SK-N-SH (cell line): ENCODE results near the gene ABRACL. TPM values are rescaled to one million over a fixed set of nuclear protein-coding genes. Genes with fewer than 3 reads are reported as not detected.

Experiments used
- CTCF ChIA-PET: fragments of 300-600, 350-600 bp; formaldehyde crosslinking; extraction: SDS; loops from one replicate; lab custom pipeline; 2021; lab: Yijun Ruan, JAX
- POLR2A ChIA-PET: fragments of 350-600 bp; sonication (Branson Sonifier 250); formaldehyde crosslinking; extraction: SDS; loops from one replicate; lab custom pipeline; 2020; ENCODE audit warnings: antibody characterized with exemption, inconsistent platforms; lab: Yijun Ruan, JAX
- DNase-seq: peaks from one replicate; pipeline ENCODE4 v3.0.0; 2012
- H2AFZ ChIP-seq: fragments of 200-600 bp; sonication (generic); 2 replicates; pipeline ENCODE4 v1.8.1; 2016; ENCODE audit warnings: antibody characterized with exemption, mild to moderate bottlenecking, low read depth
- H3F3A ChIP-seq: fragments of 200-600 bp; sonication (generic); replicated peaks from 2 replicates; pipeline ENCODE3; 2016; ENCODE audit warnings: antibody characterized with exemption, mild to moderate bottlenecking; ENCODE audit not compliant: insufficient read depth
- H3K27ac ChIP-seq, 2 experiments: fragments of 200-500 bp in 1 of 2; fragments of 200-600 bp in 1 of 2; sonication (Bioruptor generic) in 1 of 2; sonication (generic), shearing (Covaris generic) in 1 of 2; 2 replicates each; pipeline versions ENCODE4 v1.5.1 to v1.6.1; 2014 to 2016; ENCODE audit warnings: low read depth in 2 of 2, inconsistent platforms in 1 of 2, low read length in 1 of 2, mild to moderate bottlenecking in 1 of 2, mixed read lengths in 1 of 2
- H3K27me3 ChIP-seq: fragments of 200-600 bp; sonication (generic), shearing (Covaris generic); 2 replicates; pipeline ENCODE4 v1.6.1; 2016; ENCODE audit warnings: mixed run types; ENCODE audit not compliant: insufficient read depth
- H3K36me3 ChIP-seq, 2 experiments: fragments of 200-500 bp in 1 of 2; fragments of 200-600 bp in 1 of 2; sonication (Bioruptor generic) in 1 of 2; sonication (generic) in 1 of 2; replicated peaks in 1 of 2; 2 replicates each; pipeline versions ENCODE3 to v1.5.1; 2014 to 2016; ENCODE audit warnings: low read length in 1 of 2, mild to moderate bottlenecking in 1 of 2; ENCODE audit not compliant: insufficient read depth in 2 of 2, control insufficient read depth in 1 of 2
- H3K4me1 ChIP-seq, 2 experiments: fragments of 200-500 bp in 1 of 2; fragments of 200-600 bp in 1 of 2; sonication (Bioruptor generic) in 1 of 2; sonication (generic), shearing (Covaris generic) in 1 of 2; 2 replicates each; pipeline versions ENCODE4 v1.5.1 to v1.6.1; 2014 to 2016; ENCODE audit warnings: low read depth in 1 of 2, low read length in 1 of 2, mixed run types in 1 of 2; ENCODE audit not compliant: insufficient read depth in 2 of 2, control insufficient read depth in 1 of 2
- H3K4me2 ChIP-seq: fragments of 200-600 bp; sonication (generic), shearing (Covaris generic); 2 replicates; pipeline ENCODE4 v1.6.1; 2017; ENCODE audit warnings: mixed run types
- H3K4me3 ChIP-seq, 2 experiments: fragments of 200-500 bp in 1 of 2; fragments of 200-600 bp in 1 of 2; sonication (Bioruptor generic) in 1 of 2; sonication (generic), shearing (Covaris generic) in 1 of 2; 2 replicates each; pipeline versions ENCODE4 v1.5.1 to v1.8.1; 2014 to 2016; ENCODE audit warnings: low read depth in 2 of 2, inconsistent platforms in 1 of 2, low read length in 1 of 2, mild to moderate bottlenecking in 1 of 2, mixed read lengths in 1 of 2, moderate library complexity in 1 of 2
- H3K79me2 ChIP-seq: fragments of 200-600 bp; sonication (generic); 2 replicates; pipeline ENCODE4 v1.8.1; 2017; ENCODE audit warnings: mild to moderate bottlenecking; ENCODE audit not compliant: insufficient read depth
- H3K9ac ChIP-seq: fragments of 200-600 bp; sonication (generic); 2 replicates; pipeline ENCODE4 v1.6.1; 2017; ENCODE audit warnings: mixed run types
- H3K9me2 ChIP-seq: fragments of 200-600 bp; sonication (generic); 2 replicates; pipeline ENCODE4 v1.6.1; 2017; ENCODE audit warnings: mixed run types
- H3K9me3 ChIP-seq: fragments of 200-600 bp; sonication (generic); 2 replicates; pipeline ENCODE4 v1.6.1; 2017; ENCODE audit warnings: mixed run types, mild to moderate bottlenecking, moderate library complexity
- H4K20me1 ChIP-seq: fragments of 200-600 bp; sonication (generic); 2 replicates; pipeline ENCODE4 v1.6.1; 2017; ENCODE audit warnings: mild to moderate bottlenecking, mixed run types; ENCODE audit not compliant: insufficient read depth
- EP300 ChIP-seq, 2 experiments: IDR thresholded peaks; 2 replicates each; pipeline versions ENCODE4 v1.4.0 to v1.6.1; 2012; ENCODE audit warnings: borderline replicate concordance in 1 of 2, low read depth in 1 of 2, low read length in 1 of 2
- FOSL2 ChIP-seq: IDR thresholded peaks from 2 replicates; pipeline ENCODE4 v1.4.0; 2012; ENCODE audit warnings: low read depth, mild to moderate bottlenecking, moderate library complexity, borderline replicate concordance
- IRF3 ChIP-seq: fragments of 150-350 bp; IDR thresholded peaks from 2 replicates; pipeline ENCODE4 v1.6.1; 2016; ENCODE audit warnings: mild to moderate bottlenecking, low read depth, low read length
- MAX ChIP-seq: IDR thresholded peaks from 2 replicates; pipeline ENCODE4 v1.4.0; 2012; ENCODE audit warnings: low read depth
- NRF1 ChIP-seq: IDR thresholded peaks from 2 replicates; pipeline ENCODE4 v1.6.1; 2012; ENCODE audit warnings: low read depth, mild to moderate bottlenecking, low read length
- RFX5 ChIP-seq: IDR thresholded peaks from 2 replicates; pipeline ENCODE4 v1.6.1; 2012; ENCODE audit warnings: mild to moderate bottlenecking, improper control_type of control experiment, low read length
- SIN3A ChIP-seq: IDR thresholded peaks from 2 replicates; pipeline ENCODE4 v1.6.1; 2012; ENCODE audit warnings: low read depth, mild to moderate bottlenecking, low read length, moderate library complexity, borderline replicate concordance
- SMC3 ChIP-seq: IDR thresholded peaks from 2 replicates; pipeline ENCODE4 v1.6.1; 2012; ENCODE audit warnings: low read depth, low read length, improper control_type of control experiment
- TAF1 ChIP-seq: IDR thresholded peaks from 2 replicates; pipeline ENCODE4 v1.6.1; 2012; ENCODE audit warnings: low read depth, mild to moderate bottlenecking, low read length, moderate library complexity, borderline replicate concordance
- USF1 ChIP-seq: IDR thresholded peaks from 2 replicates; pipeline ENCODE4 v1.4.0; 2012; ENCODE audit warnings: low read depth, borderline replicate concordance
- WGBS: methylation state at CpG from one replicate; pipeline ENCODE4 v1.1.6; 2017; ENCODE audit warnings: low lambda C conversion rate; 5-methylcytosine and 5-hydroxymethylcytosine counted together
- polyA plus RNA-seq, 3 experiments: library from polyadenylated mRNA; depleted of rRNA; stranded (reverse); fragments of >200 nt; gene quantifications; 2 replicates each; pipeline ENCODE4 v1.2.3, GENCODE V29; 2012
- TF ChIP-seq, protein P1 (sequence below): fragments of 150-350 bp; IDR thresholded peaks from 2 replicates; pipeline ENCODE4 v1.6.1; 2017; ENCODE audit warnings: antibody characterized with exemption, low read length, low read depth, borderline replicate concordance
- TF ChIP-seq, protein P2 (sequence below): IDR thresholded peaks from 2 replicates; pipeline ENCODE4; 2012
- TF ChIP-seq, protein P3 (sequence below): fragments of 200-600 bp; sonication (generic); IDR thresholded peaks from 2 replicates; pipeline ENCODE4 v1.6.1; 2017; ENCODE audit warnings: antibody characterized with exemption, mild to moderate bottlenecking, moderate library complexity

The ABRACL gene
- polyA plus RNA-seq, 1 of the 3 experiments (the other 2 are of a cell fraction) = 22.9 TPM

DNA sequence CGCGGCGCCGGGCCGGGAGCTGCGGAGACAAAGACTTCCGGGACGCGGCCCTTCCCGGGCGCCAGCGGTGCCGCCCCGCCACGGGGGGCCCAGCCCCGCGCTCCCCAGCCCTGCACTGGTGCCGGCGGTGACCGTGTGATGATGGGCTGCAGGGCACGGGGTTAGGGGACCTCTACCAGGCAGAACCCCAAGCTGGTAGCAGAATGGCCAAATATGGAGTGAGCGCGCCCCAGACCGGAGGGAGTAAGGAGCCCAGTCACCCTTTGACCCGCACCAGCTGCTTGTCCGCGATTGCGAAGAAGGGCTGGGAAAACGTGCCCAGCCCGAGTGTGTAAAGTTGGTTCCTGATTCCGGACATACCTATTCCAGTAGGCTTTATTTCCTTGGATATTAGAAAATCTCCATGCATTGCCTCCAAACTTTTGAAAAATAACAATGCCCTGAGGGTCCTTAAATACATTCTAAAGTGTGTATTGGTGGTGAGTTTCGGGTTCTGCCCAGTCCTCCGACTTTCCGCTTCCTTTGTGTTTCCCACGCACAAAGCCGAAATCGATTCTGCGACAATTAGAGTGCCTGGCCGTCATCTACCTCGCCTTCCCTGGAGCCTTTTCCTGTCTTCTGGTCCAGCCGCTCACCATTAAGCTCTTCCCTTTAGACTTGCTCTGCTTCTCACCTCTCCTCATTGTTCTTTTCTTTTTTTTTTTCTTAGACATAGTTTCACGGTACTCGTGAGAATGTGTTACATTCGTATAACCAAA, 1.1 kb downstream of the ABRACL start:
- Histone ChIP-seq H4K20me1 (no peaks in the 10 kb centered on the region), H3K4me2 (peak overlapping the region; percentile 86), H3F3A (no peaks in the 10 kb centered on the region), H3K36me3 (peaks cover 0 to 1% of the 10 kb centered on the region in 2 experiments), H3K27ac (peak overlapping the region in 1 of 2 experiments; percentile 70; a peak in 1 of 4 replicates), H2AFZ (peak overlapping the region; percentile 93), H3K27me3 (no peaks in the 10 kb centered on the region), H3K79me2 (peaks cover 24% of the 10 kb centered on the region), H3K9ac (peak overlapping the region; percentile 83), H3K4me3 (peak overlapping the region; percentile 88 to 94), H3K9me3 (no peaks in the 10 kb centered on the region), H3K9me2 (no peaks in the 10 kb centered on the region), H3K4me1 (peaks cover 7 to 12% of the 10 kb centered on the region in 2 experiments; a peak in 3 of 4 replicates)
- POLR2A ChIA-PET = interaction anchor here (0.6 kb wide), 1 partner anchor 11 kb away, joined by 3 read pairs; no protein-coding TSS in a partner anchor
- WGBS = 62% methylated on average over 16 of the region's 44 CpGs
- no peak for DNase-seq
- CTCF ChIA-PET = interaction anchor here (0.6 to 1.8 kb wide), 4 partner anchors 8 to 109 kb away, joined by 3 to 6 read pairs (median 3); partner anchors contain the start of gene REPS1
- TF ChIP-seq, protein P1, sequence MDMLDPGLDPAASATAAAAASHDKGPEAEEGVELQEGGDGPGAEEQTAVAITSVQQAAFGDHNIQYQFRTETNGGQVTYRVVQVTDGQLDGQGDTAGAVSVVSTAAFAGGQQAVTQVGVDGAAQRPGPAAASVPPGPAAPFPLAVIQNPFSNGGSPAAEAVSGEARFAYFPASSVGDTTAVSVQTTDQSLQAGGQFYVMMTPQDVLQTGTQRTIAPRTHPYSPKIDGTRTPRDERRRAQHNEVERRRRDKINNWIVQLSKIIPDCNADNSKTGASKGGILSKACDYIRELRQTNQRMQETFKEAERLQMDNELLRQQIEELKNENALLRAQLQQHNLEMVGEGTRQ = no peak
- TF ChIP-seq RFX5 (0 out of 2 replicates have a peak, but pooled peaks have one; percentile 7), SIN3A (no peak), MAX (no peak)

GRCh38 chr6:139030228-139030963, 1.9 kb downstream of the ABRACL start:
- peak overlapping the region; percentile 83; the same call in 1 of the 2 replicates for H3K9ac ChIP-seq
- H4K20me1 ChIP-seq = no peaks in the 10 kb centered on the region
- H3K79me2 ChIP-seq = peaks cover 24% of the 10 kb centered on the region
- no peak for DNase-seq
- no peak for TF ChIP-seq USF1
- TF ChIP-seq SMC3 = no peak
- TF ChIP-seq, protein P1 = no peak
- TF ChIP-seq TAF1 = no peak
- TF ChIP-seq, protein P2, sequence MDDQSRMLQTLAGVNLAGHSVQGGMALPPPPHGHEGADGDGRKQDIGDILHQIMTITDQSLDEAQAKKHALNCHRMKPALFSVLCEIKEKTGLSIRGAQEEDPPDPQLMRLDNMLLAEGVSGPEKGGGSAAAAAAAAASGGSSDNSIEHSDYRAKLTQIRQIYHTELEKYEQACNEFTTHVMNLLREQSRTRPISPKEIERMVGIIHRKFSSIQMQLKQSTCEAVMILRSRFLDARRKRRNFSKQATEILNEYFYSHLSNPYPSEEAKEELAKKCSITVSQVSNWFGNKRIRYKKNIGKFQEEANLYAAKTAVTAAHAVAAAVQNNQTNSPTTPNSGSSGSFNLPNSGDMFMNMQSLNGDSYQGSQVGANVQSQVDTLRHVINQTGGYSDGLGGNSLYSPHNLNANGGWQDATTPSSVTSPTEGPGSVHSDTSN = no peak
- TF ChIP-seq NRF1 = no peak
- no peak for TF ChIP-seq FOSL2
- TF ChIP-seq EP300 (IDR thresholded peaks at IDR 0.05; ENCODE audit: borderline replicate concordance in 1 of 2, low read depth in 1 of 2, low read length in 1 of 2) = no peak
- no peak for TF ChIP-seq RFX5
- no peak for TF ChIP-seq IRF3
- TF ChIP-seq, protein P3, sequence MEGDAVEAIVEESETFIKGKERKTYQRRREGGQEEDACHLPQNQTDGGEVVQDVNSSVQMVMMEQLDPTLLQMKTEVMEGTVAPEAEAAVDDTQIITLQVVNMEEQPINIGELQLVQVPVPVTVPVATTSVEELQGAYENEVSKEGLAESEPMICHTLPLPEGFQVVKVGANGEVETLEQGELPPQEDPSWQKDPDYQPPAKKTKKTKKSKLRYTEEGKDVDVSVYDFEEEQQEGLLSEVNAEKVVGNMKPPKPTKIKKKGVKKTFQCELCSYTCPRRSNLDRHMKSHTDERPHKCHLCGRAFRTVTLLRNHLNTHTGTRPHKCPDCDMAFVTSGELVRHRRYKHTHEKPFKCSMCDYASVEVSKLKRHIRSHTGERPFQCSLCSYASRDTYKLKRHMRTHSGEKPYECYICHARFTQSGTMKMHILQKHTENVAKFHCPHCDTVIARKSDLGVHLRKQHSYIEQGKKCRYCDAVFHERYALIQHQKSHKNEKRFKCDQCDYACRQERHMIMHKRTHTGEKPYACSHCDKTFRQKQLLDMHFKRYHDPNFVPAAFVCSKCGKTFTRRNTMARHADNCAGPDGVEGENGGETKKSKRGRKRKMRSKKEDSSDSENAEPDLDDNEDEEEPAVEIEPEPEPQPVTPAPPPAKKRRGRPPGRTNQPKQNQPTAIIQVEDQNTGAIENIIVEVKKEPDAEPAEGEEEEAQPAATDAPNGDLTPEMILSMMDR = no peak
- peak overlapping the region; percentile 86 for H3K4me2 ChIP-seq
- H2AFZ ChIP-seq = peak overlapping the region; percentile 93; the same call in 1 of the 2 replicates
- H3K36me3 ChIP-seq = peaks cover 0 to 7% of the 10 kb centered on the region in 2 experiments
- H3K4me3 ChIP-seq = peak overlapping the region in 1 of 2 experiments; percentile 88; a peak in 1 of 4 replicates
- ChIA-PET POLR2A (no interaction called here), CTCF (interaction anchor here (0.6 to 1.8 kb wide), 3 partner anchors 16 to 109 kb away, joined by 3 to 6 read pairs (median 3); partner anchors contain the start of gene REPS1)
- no peaks in the 10 kb centered on the region for H3K27me3 ChIP-seq
- H3K27ac ChIP-seq = no peak overlapping the region
- no peaks in the 10 kb centered on the region for H3F3A ChIP-seq
- peaks cover 7 to 12% of the 10 kb centered on the region in 2 experiments; a peak in 3 of 4 replicates for H3K4me1 ChIP-seq
- H3K9me3 ChIP-seq = no peaks in the 10 kb centered on the region
- WGBS = 93% methylated on average over 9 of the region's 9 CpGs
- no peaks in the 10 kb centered on the region for H3K9me2 ChIP-seq
